K562 (cell line): ENCODE data around the gene RAB24. TPM values are rescaled to one million over a fixed set of nuclear protein-coding genes. Genes with fewer than 3 reads are reported as not detected.

Experiments
- ARID1B ChIP-seq: fragments of 450-650 bp; IDR thresholded peaks from 2 replicates; pipeline ENCODE4 v1.6.1; 2016; ENCODE audit warnings: antibody characterized with exemption, mild to moderate bottlenecking, inconsistent platforms
- BRF1 ChIP-seq: IDR thresholded peaks from 3 replicates; pipeline ENCODE4 v1.6.1; 2011; ENCODE audit warnings: borderline replicate concordance, mild to moderate bottlenecking; ENCODE audit not compliant: insufficient read length; ENCODE audit errors: extremely low read depth
- CHD1 ChIP-seq: fragments of 200-600 bp; sonication (generic); IDR thresholded peaks from one replicate; pipeline ENCODE4 v1.6.1; 2012; ENCODE audit warnings: mild to moderate bottlenecking, moderate library complexity, low read length, inconsistent platforms
- CTBP1 ChIP-seq: fragments of 450-650 bp; IDR thresholded peaks from 2 replicates; pipeline ENCODE4 v1.6.1; 2016; ENCODE audit warnings: borderline replicate concordance
- DMBX1 ChIP-seq: fragments of 250-450 bp; sonication (Bioruptor Pico); IDR thresholded peaks from 2 replicates; pipeline ENCODE4 v1.8.0; 2022; ENCODE audit warnings: inconsistent platforms, mild to moderate bottlenecking, moderate library complexity, borderline replicate concordance
- GATA2 ChIP-seq: sonication (generic); formaldehyde crosslinking; IDR thresholded peaks from 2 replicates; pipeline ENCODE4 v1.4.0; 2020; ENCODE audit warnings: mild to moderate bottlenecking, missing genetic modification reagents
- HNRNPK ChIP-seq: fragments of 200-400 bp; formaldehyde crosslinking; IDR thresholded peaks from one replicate; pipeline ENCODE4 v1.6.1; 2018; ENCODE audit warnings: mild to moderate bottlenecking, low read depth, low read length; ENCODE audit not compliant: poor library complexity, severe bottlenecking
- LARP7 ChIP-seq: fragments of 450-650 bp; IDR thresholded peaks from 2 replicates; pipeline ENCODE4 v1.6.1; 2016
- MAZ ChIP-seq, 2 experiments: fragments of 450-650 bp in 1 of 2; sonication (generic) in 1 of 2; formaldehyde crosslinking; IDR thresholded peaks in 1 of 2; conservative IDR thresholded peaks in 1 of 2; 2 replicates each; pipeline versions ENCODE4 v1.4.0 to v1.5.0; 2020; ENCODE audit warnings: mild to moderate bottlenecking in 1 of 2, missing genetic modification reagents in 1 of 2
- MBD2 ChIP-seq: sonication (generic); IDR thresholded peaks from 2 replicates; pipeline ENCODE4 v1.6.1; 2016; ENCODE audit warnings: low read depth, borderline replicate concordance
- NONO ChIP-seq, 2 experiments: fragments of 200-400 bp in 1 of 2; fragments of 450-650 bp in 1 of 2; formaldehyde crosslinking in 1 of 2; IDR thresholded peaks; 2 replicates each; pipeline ENCODE4 v1.6.1; 2017; ENCODE audit warnings: low read depth in 2 of 2, mild to moderate bottlenecking in 2 of 2, moderate library complexity in 2 of 2, low read length in 1 of 2
- RCOR1 ChIP-seq, 2 experiments: IDR thresholded peaks; 2 replicates each; pipeline ENCODE4 v1.6.1; 2012; ENCODE audit warnings: low read depth in 2 of 2, low read length in 2 of 2, borderline replicate concordance in 1 of 2, improper control_type of control experiment in 1 of 2
- SMARCA4 ChIP-seq: fragments of 450-650 bp; IDR thresholded peaks from 2 replicates; pipeline ENCODE4 v1.6.1; 2016
- SMARCB1 ChIP-seq: IDR thresholded peaks from 2 replicates; pipeline ENCODE4 v1.6.1; 2011; ENCODE audit warnings: improper control_type of control experiment, low read depth; ENCODE audit not compliant: insufficient read length
- SREBF2 ChIP-seq: sonication (generic); formaldehyde crosslinking; IDR thresholded peaks from 2 replicates; pipeline ENCODE4 v1.4.0; 2020; ENCODE audit warnings: mild to moderate bottlenecking, missing genetic modification reagents
- STAT5A ChIP-seq: IDR thresholded peaks from 2 replicates; pipeline ENCODE4 v1.6.1; 2012; ENCODE audit warnings: low read length, inconsistent platforms, borderline replicate concordance
- polyA plus RNA-seq, 8 experiments: library from polyadenylated mRNA; depleted of rRNA in 4 of 8; stranded (reverse) in 5 of 8; unstranded in 3 of 8; fragments of >200 nt; fragmentation: Nextera tagmentation in 2 of 8; fragmentation: Illumina TruSeq in 1 of 8; extraction: Ambion mirVana in 2 of 8; extraction: Trizol in 1 of 8; gene quantifications; 2 replicates each; pipeline versions ENCODE4 v1.2.1 to v1.2.3, GENCODE V29; 2011 to 2014; ENCODE audit warnings: inconsistent platforms in 1 of 8, missing spikeins in 1 of 8
- total RNA-seq, 7 experiments: library from RNA; depleted of rRNA in 6 of 7; stranded (reverse); fragments of >200 nt in 6 of 7; fragmentation: Illumina TruSeq in 2 of 7; extraction: Trizol in 2 of 7; gene quantifications; 2 replicates each; pipeline versions ENCODE4 v1.2.1 to v1.2.3, GENCODE V29; 2011 to 2021; ENCODE audit warnings: low replicate concordance in 1 of 7
- TF ChIP-seq, protein P1 (sequence below), 2 experiments: fragments of 450-650 bp; conservative IDR thresholded peaks; 2 replicates each; pipeline ENCODE4 v1.6.1; 2017; ENCODE audit warnings: mild to moderate bottlenecking in 2 of 2, moderate library complexity in 2 of 2
- TF ChIP-seq, protein P2 (sequence below): sonication (generic); formaldehyde crosslinking; IDR thresholded peaks from 2 replicates; pipeline ENCODE4 v1.4.0; 2020; ENCODE audit warnings: mild to moderate bottlenecking, missing genetic modification reagents
- TF ChIP-seq, protein P3 (sequence below): sonication (generic); formaldehyde crosslinking; IDR thresholded peaks from 2 replicates; pipeline ENCODE4 v1.8.1; 2022; ENCODE audit warnings: missing genetic modification reagents
- TF ChIP-seq, protein P4 (sequence below): sonication (generic); formaldehyde crosslinking; IDR thresholded peaks from 2 replicates; pipeline ENCODE4 v1.9.0; 2022; ENCODE audit warnings: mild to moderate bottlenecking, missing genetic modification reagents
- TF ChIP-seq, protein P5 (sequence below): fragments of 200-400 bp; formaldehyde crosslinking; IDR thresholded peaks from 2 replicates; pipeline ENCODE4 v1.6.1; 2017; ENCODE audit warnings: mild to moderate bottlenecking, low read depth, low read length, moderate library complexity

RAB24 gene
- total and polyA plus RNA-seq, 9 of the 15 experiments (the other 6 are each of a cell fraction or from before 2014, with no cell fraction given): 13.9 to 107 (median 34.8) TPM

DNA sequence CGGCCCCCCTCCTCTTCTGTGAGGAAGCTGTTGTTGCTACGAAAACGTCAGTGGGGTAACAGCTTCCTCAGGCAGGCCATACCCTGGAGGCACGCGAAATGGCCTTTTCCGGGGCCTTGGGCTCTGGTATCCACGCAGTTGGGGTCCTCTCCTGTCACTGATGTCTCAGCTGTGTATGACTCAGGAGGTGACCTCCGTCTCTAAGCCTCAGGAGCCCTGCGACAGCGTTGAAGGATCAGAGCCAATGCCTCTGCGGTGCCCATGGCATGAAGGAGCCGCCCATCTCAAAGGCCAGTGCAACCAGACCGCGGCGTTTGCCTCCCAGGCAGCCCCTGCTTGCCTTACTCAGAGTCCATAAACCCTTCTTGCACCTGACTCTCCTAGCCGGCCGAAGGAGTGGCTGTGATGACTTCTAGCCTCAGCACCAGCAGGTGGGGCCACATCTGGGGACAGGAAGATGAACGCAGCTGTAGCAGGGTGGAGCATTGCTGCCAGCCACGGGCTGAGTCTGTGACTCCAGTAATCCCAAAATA is 9.2 kb upstream of the RAB24 start (continued):
- TF ChIP-seq MAZ (CRISPR knock-in tag; conservative IDR thresholded peaks at IDR 0.05 in 1 of 2, IDR thresholded peaks at IDR 0.05 in 1 of 2): 0 out of 4 replicates have a peak, but pooled peaks of 1 of the 2 experiments have one; percentile 8
- TF ChIP-seq, protein P1, sequence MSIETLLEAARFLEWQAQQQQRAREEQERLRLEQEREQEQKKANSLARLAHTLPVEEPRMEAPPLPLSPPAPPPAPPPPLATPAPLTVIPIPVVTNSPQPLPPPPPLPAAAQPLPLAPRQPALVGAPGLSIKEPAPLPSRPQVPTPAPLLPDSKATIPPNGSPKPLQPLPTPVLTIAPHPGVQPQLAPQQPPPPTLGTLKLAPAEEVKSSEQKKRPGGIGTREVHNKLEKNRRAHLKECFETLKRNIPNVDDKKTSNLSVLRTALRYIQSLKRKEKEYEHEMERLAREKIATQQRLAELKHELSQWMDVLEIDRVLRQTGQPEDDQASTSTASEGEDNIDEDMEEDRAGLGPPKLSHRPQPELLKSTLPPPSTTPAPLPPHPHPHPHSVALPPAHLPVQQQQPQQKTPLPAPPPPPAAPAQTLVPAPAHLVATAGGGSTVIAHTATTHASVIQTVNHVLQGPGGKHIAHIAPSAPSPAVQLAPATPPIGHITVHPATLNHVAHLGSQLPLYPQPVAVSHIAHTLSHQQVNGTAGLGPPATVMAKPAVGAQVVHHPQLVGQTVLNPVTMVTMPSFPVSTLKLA (conservative IDR thresholded peaks at IDR 0.05): no peak
- TF ChIP-seq, protein P2, sequence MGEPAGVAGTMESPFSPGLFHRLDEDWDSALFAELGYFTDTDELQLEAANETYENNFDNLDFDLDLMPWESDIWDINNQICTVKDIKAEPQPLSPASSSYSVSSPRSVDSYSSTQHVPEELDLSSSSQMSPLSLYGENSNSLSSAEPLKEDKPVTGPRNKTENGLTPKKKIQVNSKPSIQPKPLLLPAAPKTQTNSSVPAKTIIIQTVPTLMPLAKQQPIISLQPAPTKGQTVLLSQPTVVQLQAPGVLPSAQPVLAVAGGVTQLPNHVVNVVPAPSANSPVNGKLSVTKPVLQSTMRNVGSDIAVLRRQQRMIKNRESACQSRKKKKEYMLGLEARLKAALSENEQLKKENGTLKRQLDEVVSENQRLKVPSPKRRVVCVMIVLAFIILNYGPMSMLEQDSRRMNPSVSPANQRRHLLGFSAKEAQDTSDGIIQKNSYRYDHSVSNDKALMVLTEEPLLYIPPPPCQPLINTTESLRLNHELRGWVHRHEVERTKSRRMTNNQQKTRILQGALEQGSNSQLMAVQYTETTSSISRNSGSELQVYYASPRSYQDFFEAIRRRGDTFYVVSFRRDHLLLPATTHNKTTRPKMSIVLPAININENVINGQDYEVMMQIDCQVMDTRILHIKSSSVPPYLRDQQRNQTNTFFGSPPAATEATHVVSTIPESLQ (CRISPR knock-in tag): no peak
- TF ChIP-seq STAT5A: no peak
- TF ChIP-seq MBD2: no peak
- TF ChIP-seq, protein P3, sequence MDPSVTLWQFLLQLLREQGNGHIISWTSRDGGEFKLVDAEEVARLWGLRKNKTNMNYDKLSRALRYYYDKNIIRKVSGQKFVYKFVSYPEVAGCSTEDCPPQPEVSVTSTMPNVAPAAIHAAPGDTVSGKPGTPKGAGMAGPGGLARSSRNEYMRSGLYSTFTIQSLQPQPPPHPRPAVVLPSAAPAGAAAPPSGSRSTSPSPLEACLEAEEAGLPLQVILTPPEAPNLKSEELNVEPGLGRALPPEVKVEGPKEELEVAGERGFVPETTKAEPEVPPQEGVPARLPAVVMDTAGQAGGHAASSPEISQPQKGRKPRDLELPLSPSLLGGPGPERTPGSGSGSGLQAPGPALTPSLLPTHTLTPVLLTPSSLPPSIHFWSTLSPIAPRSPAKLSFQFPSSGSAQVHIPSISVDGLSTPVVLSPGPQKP: no peak
- peak; percentile 29 for TF ChIP-seq ARID1B
- 0 out of 4 replicates have a peak, but pooled peaks of 1 of the 2 experiments have one; percentile 14 for TF ChIP-seq NONO (IDR thresholded peaks at IDR 0.05; ENCODE audit: low read depth in 2 of 2, low read length in 1 of 2)
- no peak for TF ChIP-seq BRF1
- TF ChIP-seq HNRNPK: no peak
- TF ChIP-seq, protein P4, sequence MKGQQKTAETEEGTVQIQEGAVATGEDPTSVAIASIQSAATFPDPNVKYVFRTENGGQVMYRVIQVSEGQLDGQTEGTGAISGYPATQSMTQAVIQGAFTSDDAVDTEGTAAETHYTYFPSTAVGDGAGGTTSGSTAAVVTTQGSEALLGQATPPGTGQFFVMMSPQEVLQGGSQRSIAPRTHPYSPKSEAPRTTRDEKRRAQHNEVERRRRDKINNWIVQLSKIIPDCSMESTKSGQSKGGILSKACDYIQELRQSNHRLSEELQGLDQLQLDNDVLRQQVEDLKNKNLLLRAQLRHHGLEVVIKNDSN (CRISPR knock-in tag): 0 out of 2 replicates have a peak, but pooled peaks have one; percentile 9
- no peak for TF ChIP-seq SMARCA4
- no peak for TF ChIP-seq SREBF2 (CRISPR knock-in tag)
- TF ChIP-seq, protein P5, sequence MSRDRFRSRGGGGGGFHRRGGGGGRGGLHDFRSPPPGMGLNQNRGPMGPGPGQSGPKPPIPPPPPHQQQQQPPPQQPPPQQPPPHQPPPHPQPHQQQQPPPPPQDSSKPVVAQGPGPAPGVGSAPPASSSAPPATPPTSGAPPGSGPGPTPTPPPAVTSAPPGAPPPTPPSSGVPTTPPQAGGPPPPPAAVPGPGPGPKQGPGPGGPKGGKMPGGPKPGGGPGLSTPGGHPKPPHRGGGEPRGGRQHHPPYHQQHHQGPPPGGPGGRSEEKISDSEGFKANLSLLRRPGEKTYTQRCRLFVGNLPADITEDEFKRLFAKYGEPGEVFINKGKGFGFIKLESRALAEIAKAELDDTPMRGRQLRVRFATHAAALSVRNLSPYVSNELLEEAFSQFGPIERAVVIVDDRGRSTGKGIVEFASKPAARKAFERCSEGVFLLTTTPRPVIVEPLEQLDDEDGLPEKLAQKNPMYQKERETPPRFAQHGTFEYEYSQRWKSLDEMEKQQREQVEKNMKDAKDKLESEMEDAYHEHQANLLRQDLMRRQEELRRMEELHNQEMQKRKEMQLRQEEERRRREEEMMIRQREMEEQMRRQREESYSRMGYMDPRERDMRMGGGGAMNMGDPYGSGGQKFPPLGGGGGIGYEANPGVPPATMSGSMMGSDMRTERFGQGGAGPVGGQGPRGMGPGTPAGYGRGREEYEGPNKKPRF: no peak
- TF ChIP-seq RCOR1 (IDR thresholded peaks at IDR 0.05; ENCODE audit: borderline replicate concordance in 1 of 2, low read depth in 2 of 2, low read length in 2 of 2): peak in 1 of 2 experiments; percentile 72; a peak in 2 of 4 replicates
- no peak for TF ChIP-seq LARP7
- no peak for TF ChIP-seq CHD1
- TF ChIP-seq GATA2 (CRISPR knock-in tag): no peak
- no peak for TF ChIP-seq SMARCB1
- peak; percentile 91 for TF ChIP-seq CTBP1
- TF ChIP-seq DMBX1 (CRISPR knock-in tag): no peak
